Osteoblast (primary cell): ENCODE data around the gene KCNT2. TPM values are rescaled to one million over a fixed set of nuclear protein-coding genes. Genes with fewer than 3 reads are reported as not detected.

Source experiments
- DNase-seq: peaks from one replicate; pipeline ENCODE4 v3.0.0; 2011; ENCODE audit warnings: low spot score, mixed read lengths; ENCODE audit not compliant: insufficient read length; ENCODE audit errors: missing footprints
- H2AFZ ChIP-seq: 2 replicates; pipeline ENCODE4 v1.6.0; 2011; ENCODE audit warnings: mild to moderate bottlenecking, low read length
- H3K27ac ChIP-seq: 2 replicates; pipeline ENCODE4 v1.5.1; 2011; ENCODE audit warnings: mild to moderate bottlenecking, low read depth, low read length, moderate library complexity
- H3K27me3 ChIP-seq: 2 replicates; pipeline ENCODE4 v1.6.0; 2012; ENCODE audit warnings: mild to moderate bottlenecking, control low read depth, inconsistent platforms, low read length, moderate library complexity; ENCODE audit not compliant: insufficient read depth
- H3K36me3 ChIP-seq: 2 replicates; pipeline ENCODE4 v1.5.1; 2011; ENCODE audit warnings: mild to moderate bottlenecking, low read length, control low read depth, moderate library complexity; ENCODE audit not compliant: insufficient read depth
- H3K4me1 ChIP-seq: 2 replicates; pipeline ENCODE4 v1.5.1; 2011; ENCODE audit warnings: mild to moderate bottlenecking, low read length, control low read depth, moderate library complexity; ENCODE audit not compliant: insufficient read depth
- H3K4me2 ChIP-seq: 2 replicates; pipeline ENCODE4 v1.6.0; 2011; ENCODE audit warnings: mild to moderate bottlenecking, low read length; ENCODE audit not compliant: insufficient read depth
- H3K4me3 ChIP-seq: fragments of 200-600 bp; sonication (generic); 3 replicates; pipeline ENCODE4 v1.5.1; 2012; ENCODE audit warnings: mild to moderate bottlenecking, low read length, inconsistent platforms; ENCODE audit not compliant: insufficient read depth
- H3K79me2 ChIP-seq: 2 replicates; pipeline ENCODE4 v1.6.0; 2012; ENCODE audit warnings: mild to moderate bottlenecking, low read length, control low read depth, inconsistent platforms; ENCODE audit not compliant: insufficient read depth
- H3K9me3 ChIP-seq: 2 replicates; pipeline ENCODE4 v1.5.1; 2011; ENCODE audit warnings: low read depth, low read length, control low read depth
- H4K20me1 ChIP-seq: 2 replicates; pipeline ENCODE4 v1.6.0; 2012; ENCODE audit warnings: mild to moderate bottlenecking, low read length, control low read depth; ENCODE audit not compliant: insufficient read depth
- CTCF ChIP-seq: IDR thresholded peaks from 2 replicates; pipeline ENCODE4 v1.5.1; 2011; ENCODE audit warnings: mild to moderate bottlenecking, low read depth, low read length, moderate library complexity; ENCODE audit errors: extremely low read depth
- total RNA-seq: library from RNA; depleted of rRNA; stranded (reverse); fragments of >200 nt; gene quantifications from 2 replicates; pipeline ENCODE4 v1.2.3, GENCODE V29; 2012

The KCNT2 gene
- total RNA-seq, 1 donor: 10.5 TPM

GRCh38 chr1:196401452-196401833 is 206.8 kb downstream of the KCNT2 start:
- Histone ChIP-seq H3K27ac (no peak overlapping the region), H3K36me3 (no peaks in the 10 kb centered on the region), H3K79me2 (no peaks in the 10 kb centered on the region), H4K20me1 (no peaks in the 10 kb centered on the region), H3K27me3 (no peaks in the 10 kb centered on the region), H2AFZ (no peak overlapping the region), H3K4me3 (no peak overlapping the region), H3K4me2 (no peak overlapping the region), H3K9me3 (no peaks in the 10 kb centered on the region), H3K4me1 (peaks cover 14% of the 10 kb centered on the region)
- no peak for TF ChIP-seq CTCF
- no peak for DNase-seq

- no peaks in the 10 kb centered on the region for H3K79me2 ChIP-seq
- no peaks in the 10 kb centered on the region for H3K9me3 ChIP-seq
- peak; percentile 79 for DNase-seq
- peak overlapping the region; percentile 11 for H2AFZ ChIP-seq
- no peaks in the 10 kb centered on the region for H3K36me3 ChIP-seq
- no peak for TF ChIP-seq CTCF
- no peak overlapping the region for H3K27ac ChIP-seq
- H3K27me3 ChIP-seq: no peaks in the 10 kb centered on the region
- peak overlapping the region; percentile 12 for H3K4me2 ChIP-seq
- H3K4me3 ChIP-seq: no peak overlapping the region
- H4K20me1 ChIP-seq: no peaks in the 10 kb centered on the region
- peaks cover 14% of the 10 kb centered on the region for H3K4me1 ChIP-seq
Observed at GRCh38 chr1:196400478-196401451, 207.5 kb downstream of the KCNT2 start.

- Histone ChIP-seq H4K20me1 (no peaks in the 10 kb centered on the region), H3K79me2 (no peaks in the 10 kb centered on the region), H3K27me3 (no peaks in the 10 kb centered on the region), H3K27ac (no peak overlapping the region), H2AFZ (no peak overlapping the region), H3K9me3 (no peaks in the 10 kb centered on the region), H3K4me3 (no peak overlapping the region), H3K4me2 (no peak overlapping the region), H3K36me3 (no peaks in the 10 kb centered on the region), H3K4me1 (peaks cover 14% of the 10 kb centered on the region)
- DNase-seq: no peak
- TF ChIP-seq CTCF: no peak
Observed at GRCh38 chr1:196399713-196400112, 208.5 kb downstream of the KCNT2 start.

- H3K27me3 ChIP-seq: no peaks in the 10 kb centered on the region
- no peaks in the 10 kb centered on the region for H3K36me3 ChIP-seq
- H3K79me2 ChIP-seq: no peaks in the 10 kb centered on the region
- H4K20me1 ChIP-seq: no peaks in the 10 kb centered on the region
- H3K4me3 ChIP-seq: peak overlapping the region; percentile 38
- no peak for DNase-seq
- H3K4me1 ChIP-seq: peaks cover 9% of the 10 kb centered on the region
- H2AFZ ChIP-seq: no peak overlapping the region
- no peak overlapping the region for H3K27ac ChIP-seq
- H3K9me3 ChIP-seq: no peaks in the 10 kb centered on the region
- no peak for TF ChIP-seq CTCF
- peak overlapping the region; percentile 60 for H3K4me2 ChIP-seq
Observed at GRCh38 chr1:196393742-196394141, 214.5 kb downstream of the KCNT2 start.
